Colonic mucosa (tissue), 4 donors: ENCODE data around the gene KDM4B. TPM values are rescaled to one million over a fixed set of nuclear protein-coding genes. Genes with fewer than 3 reads are reported as not detected.

Experiments used
- DNase-seq: peaks from one replicate; pipeline ENCODE4 v3.0.0-alpha.2; 2020
- H3K27ac ChIP-seq: fragments of 200-600 bp; one replicate; pipeline ENCODE4 v1.8.0; 2021
- H3K27me3 ChIP-seq: fragments of 200-600 bp; one replicate; pipeline ENCODE4 v1.8.0; 2021
- H3K36me3 ChIP-seq: fragments of 200-600 bp; one replicate; pipeline ENCODE4 v1.8.0; 2021
- H3K4me1 ChIP-seq: fragments of 200-600 bp; one replicate; pipeline ENCODE4 v1.8.0; 2021; ENCODE audit warnings: mild to moderate bottlenecking
- H3K4me3 ChIP-seq: fragments of 200-600 bp; one replicate; pipeline ENCODE4 v1.8.0; 2021
- H3K9ac ChIP-seq, 2 donors: one replicate each; pipeline ENCODE4 v1.7.0; 2013; ENCODE audit warnings: control low read depth in 2 of 2, low read depth in 2 of 2, low read length in 2 of 2
- H3K9me3 ChIP-seq: fragments of 200-600 bp; one replicate; pipeline ENCODE4 v1.8.0; 2021
- CTCF ChIP-seq: fragments of 200-600 bp; IDR thresholded peaks from one replicate; pipeline ENCODE4 v1.8.0; 2022; ENCODE audit warnings: antibody characterized with exemption, mild to moderate bottlenecking
- intact Hi-C: fragments of 100-400 bp; cut with DNase I; formaldehyde crosslinking; loops from one replicate; pipeline ENCODE4 v1.14.1; 2022
- total RNA-seq, 2 donors: library from RNA; stranded (reverse); fragmentation: NEBNext Ultra II Directional in 1 of 2; extraction: Animal tissue kit (Norgen Biotek cat#: 25700) in 1 of 2; gene quantifications; one replicate each; pipeline ENCODE4 v1.2.1, GENCODE V29; 2021
- donor health status: healthy.
- donor health status: DM: no; HTN: no; CAD: no.
- donor health status: DM: no; HTN: no; CAD: no.

The KDM4B gene
- total RNA-seq, 2 donors from 2014 or later, result 35.2 to 52.9 TPM

DNA sequence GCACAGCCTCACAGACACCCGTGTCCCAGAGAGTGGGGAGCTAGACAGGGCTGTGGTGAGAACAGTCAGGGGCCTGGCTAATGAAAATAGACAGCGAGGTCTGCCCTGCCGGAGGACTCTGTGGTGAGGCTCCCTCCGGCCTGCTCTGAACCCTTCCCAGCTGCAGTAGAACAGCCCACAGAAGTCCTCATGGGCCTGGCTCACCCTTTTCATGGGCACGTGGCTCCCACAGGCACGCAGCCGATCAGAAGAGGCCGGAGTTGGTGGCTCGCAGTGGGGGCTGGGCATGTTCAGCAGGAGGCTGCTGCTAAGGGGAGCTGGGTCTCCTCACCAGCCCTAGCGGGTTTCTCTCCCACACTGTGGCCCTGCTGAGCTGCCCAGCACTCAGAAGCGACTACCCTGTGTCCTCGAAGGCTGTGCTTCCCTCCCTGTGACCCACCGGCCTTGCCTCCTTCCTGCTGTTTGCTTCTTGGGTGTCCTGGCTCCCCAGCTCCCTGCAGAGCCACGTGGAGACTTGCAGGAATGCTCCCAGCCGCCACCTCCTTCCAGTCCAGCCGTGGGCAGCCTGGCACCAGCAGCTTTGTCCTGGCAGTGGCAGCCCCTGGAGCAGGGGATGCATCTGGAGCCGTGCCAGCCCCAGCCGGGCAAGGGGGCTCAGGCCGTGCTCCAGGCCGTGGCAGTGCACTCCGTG, 138.7 kb downstream of the KDM4B start:
- Histone ChIP-seq H3K27me3 (no peaks in the 10 kb centered on the region), H3K4me3 (no peak overlapping the region), H3K9ac (no peak overlapping the region), H3K9me3 (no peaks in the 10 kb centered on the region), H3K4me1 (no peaks in the 10 kb centered on the region), H3K27ac (no peak overlapping the region), H3K36me3 (no peaks in the 10 kb centered on the region)
- intact Hi-C loops, result no loop called here
- TF ChIP-seq CTCF, result no peak
- no peak for DNase-seq

- DNase-seq, result no peak
- H3K4me3 ChIP-seq, result no peak overlapping the region
- H3K27me3 ChIP-seq, result no peaks in the 10 kb centered on the region
- H3K27ac ChIP-seq, result no peak overlapping the region
- H3K9me3 ChIP-seq, result no peaks in the 10 kb centered on the region
- H3K36me3 ChIP-seq, result no peaks in the 10 kb centered on the region
- no peak for TF ChIP-seq CTCF
- intact Hi-C loops, result no loop called here
- H3K4me1 ChIP-seq, result no peaks in the 10 kb centered on the region
- no peak overlapping the region for H3K9ac ChIP-seq
Observed at GRCh38 chr19:5108123-5108596, 139.2 kb downstream of the KDM4B start.

GRCh38 chr19:5108866-5109265, 140.0 kb downstream of the KDM4B start:
- no peaks in the 10 kb centered on the region for H3K9me3 ChIP-seq
- H3K27ac ChIP-seq, result no peak overlapping the region
- intact Hi-C loops, result no loop called here
- TF ChIP-seq CTCF, result no peak
- H3K9ac ChIP-seq, result no peak overlapping the region
- no peaks in the 10 kb centered on the region for H3K36me3 ChIP-seq
- H3K4me1 ChIP-seq, result no peaks in the 10 kb centered on the region
- no peak overlapping the region for H3K4me3 ChIP-seq
- no peak for DNase-seq
- H3K27me3 ChIP-seq, result no peaks in the 10 kb centered on the region

DNA sequence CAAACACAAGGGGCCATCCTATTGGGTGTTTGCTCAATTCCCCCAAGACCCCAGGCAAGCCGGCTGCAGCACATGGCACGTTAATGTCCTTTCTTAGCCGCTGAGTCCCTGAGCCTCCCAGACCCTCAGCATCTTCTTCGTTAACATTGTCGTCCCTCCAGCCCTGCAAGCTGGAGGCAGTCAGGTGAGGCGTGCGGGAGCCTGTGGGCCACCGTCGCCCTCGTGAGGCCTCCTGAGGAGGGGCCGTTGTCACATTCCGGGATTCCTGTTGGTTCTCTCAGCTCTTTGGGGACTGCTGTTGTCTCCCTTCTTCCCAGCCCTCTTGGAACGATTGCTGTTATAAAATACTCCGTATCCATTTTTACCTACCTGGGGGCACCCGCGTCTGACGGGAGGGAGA, 140.6 kb downstream of the KDM4B start:
- intact Hi-C loops, result no loop called here
- no peak overlapping the region for H3K4me3 ChIP-seq
- H3K4me1 ChIP-seq, result no peaks in the 10 kb centered on the region
- no peaks in the 10 kb centered on the region for H3K27me3 ChIP-seq
- H3K9me3 ChIP-seq, result no peaks in the 10 kb centered on the region
- no peak overlapping the region for H3K9ac ChIP-seq
- H3K36me3 ChIP-seq, result no peaks in the 10 kb centered on the region
- no peak for DNase-seq
- no peak for TF ChIP-seq CTCF
- no peak overlapping the region for H3K27ac ChIP-seq

- H3K27ac ChIP-seq, result no peak overlapping the region
- no peaks in the 10 kb centered on the region for H3K36me3 ChIP-seq
- no peaks in the 10 kb centered on the region for H3K27me3 ChIP-seq
- H3K4me3 ChIP-seq, result no peak overlapping the region
- DNase-seq, result no peak
- intact Hi-C loops, result no loop called here
- no peak for TF ChIP-seq CTCF
- no peaks in the 10 kb centered on the region for H3K9me3 ChIP-seq
- no peaks in the 10 kb centered on the region for H3K4me1 ChIP-seq
- no peak overlapping the region for H3K9ac ChIP-seq
Observed at GRCh38 chr19:5110546-5110945, 141.6 kb downstream of the KDM4B start.
